Stomach (tissue), 4 donors: ENCODE results near the gene RETREG1.

ENCODE experiments used
- CTCF ChIP-seq, 7 experiments: fragments of 450-650 bp in 4 of 7; fragments of 200-600 bp in 3 of 7; sonication (generic) in 3 of 7; IDR thresholded peaks; one replicate each; pipeline ENCODE4 v1.5.1; 2016 to 2019; ENCODE audit warnings: antibody characterized with exemption in 7 of 7, control low read depth in 2 of 7, mild to moderate bottlenecking in 1 of 7
- POLR2A ChIP-seq, 4 donors: fragments of 450-650 bp; IDR thresholded peaks; one replicate each; pipeline ENCODE4 v1.6.1; 2016; ENCODE audit warnings: antibody characterized with exemption in 4 of 4, control low read depth in 2 of 4, mild to moderate bottlenecking in 1 of 4, moderate library complexity in 1 of 4
- POLR2AphosphoS5 ChIP-seq, 3 donors: sonication (generic); formaldehyde crosslinking; IDR thresholded peaks; one replicate each; pipeline ENCODE4 v1.6.1; 2016; ENCODE audit warnings: antibody characterized with exemption in 3 of 3

GRCh38 chr5:16567365-16567764 is 49.4 kb downstream of the RETREG1 start:
- TF ChIP-seq CTCF (IDR thresholded peaks at IDR 0.05) (no peak), POLR2AphosphoS5 (IDR thresholded peaks at IDR 0.05) (no peak), POLR2A (IDR thresholded peaks at IDR 0.05) (no peak)
